ENCODE measurements around the gene NXPE2.

The NXPE2 gene

GRCh38 chr11:114745150-114745671 is 66.9 kb downstream of the NXPE2 start:
- DNase-seq (ENCODE audit: low spot score): no peak

DNA sequence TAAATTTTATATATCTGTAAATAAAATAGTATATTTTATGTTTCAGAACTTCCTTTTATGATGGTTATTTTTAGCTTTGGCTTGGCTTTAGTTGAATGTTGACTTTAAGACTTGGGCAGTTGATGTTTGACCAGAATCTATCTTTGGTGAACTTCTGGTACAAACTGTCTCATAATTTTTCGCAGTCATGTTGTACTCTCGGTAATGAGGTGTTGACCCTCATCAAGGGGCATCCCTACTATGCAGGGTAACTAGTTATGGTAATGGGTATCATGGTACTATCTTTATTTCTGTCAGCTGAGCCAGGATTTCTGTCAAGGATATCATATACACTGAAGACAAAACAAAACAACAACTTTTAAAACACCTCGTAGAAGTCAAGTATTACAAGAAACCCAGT is 67.7 kb downstream of the NXPE2 start:
- DNase-seq (ENCODE audit: low spot score): no peak

All from hepatic stellate cell (primary cell).